Bone marrow (tissue), 2 donors: ENCODE measurements around the gene MRTO4.
"Not testable (repeated sequence)": the region's sequence is repeated elsewhere in the genome, so short reads cannot be mapped to it uniquely, and the experiment has no call there.

Source experiments
- DNase-seq, 2 donors: peaks; one replicate each; lab custom pipeline; 2025; lab: John Stamatoyannopoulos, UW

Gene MRTO4

GRCh38 chr1:19222979-19223824 is 28.4 kb upstream of the MRTO4 start:
- no peak for DNase-seq

GRCh38 chr1:19229229-19229628 is 22.4 kb upstream of the MRTO4 start:
- DNase-seq, result no peak

GRCh38 chr1:19229828-19230325 is 21.7 kb upstream of the MRTO4 start:
- no peak for DNase-seq

- not testable (repeated sequence) for DNase-seq
These were observed 19.7 kb upstream of the MRTO4 start for GRCh38 chr1:19231736-19232523.

- no peak for DNase-seq
These were observed 19.1 kb upstream of the MRTO4 start for GRCh38 chr1:19232524-19232846.

GRCh38 chr1:19234224-19234623 is 17.4 kb upstream of the MRTO4 start:
- DNase-seq, result no peak

- no peak for DNase-seq
These were observed 11.7 kb upstream of the MRTO4 start for GRCh38 chr1:19239876-19240275.

- DNase-seq, result peak; percentile 25 to 38
These were observed 10.7 kb upstream of the MRTO4 start for GRCh38 chr1:19240673-19241538.

- DNase-seq, result peak in 1 of 2 donors; percentile 20
These were observed 838 bp upstream of the MRTO4 start for GRCh38 chr1:19250629-19251304.

GRCh38 chr1:19254416-19254815 is 2.8 kb downstream of the MRTO4 start:
- no peak for DNase-seq

- no peak for DNase-seq
These were observed 3.7 kb downstream of the MRTO4 start for GRCh38 chr1:19255288-19255687.

GRCh38 chr1:19256301-19256700 is 4.7 kb downstream of the MRTO4 start:
- DNase-seq, result not testable (repeated sequence)

GRCh38 chr1:19257178-19257914 is 5.7 kb downstream of the MRTO4 start:
- DNase-seq, result no peak

GRCh38 chr1:19258353-19258752 is 6.7 kb downstream of the MRTO4 start:
- no peak for DNase-seq

- DNase-seq, result no peak
These were observed 8.9 kb downstream of the MRTO4 start for GRCh38 chr1:19260211-19261138.

GRCh38 chr1:19262047-19262446 is 10.4 kb downstream of the MRTO4 start:
- no peak for DNase-seq

- no peak for DNase-seq
These were observed 11.1 kb downstream of the MRTO4 start for GRCh38 chr1:19262744-19263143.

GRCh38 chr1:19268445-19268844 is 16.8 kb downstream of the MRTO4 start:
- no peak for DNase-seq

GRCh38 chr1:19269427-19270342 is 18.1 kb downstream of the MRTO4 start:
- not testable (repeated sequence) for DNase-seq
